Testis (tissue), 2 donors: Measurements from ENCODE around the gene PHYKPL.

ENCODE experiments used
- POLR2A ChIP-seq: fragments of 450-650 bp; IDR thresholded peaks from one replicate; pipeline ENCODE4 v1.6.1; 2017; ENCODE audit warnings: antibody characterized with exemption, mild to moderate bottlenecking, moderate library complexity
- TF ChIP-seq, protein P1 (sequence below), 3 experiments: fragments of 450-650 bp in 2 of 3; fragments of 200-600 bp in 1 of 3; sonication (generic) in 1 of 3; IDR thresholded peaks; one replicate each; pipeline ENCODE4 v1.5.1; 2016 to 2019; ENCODE audit warnings: antibody characterized with exemption in 3 of 3, mild to moderate bottlenecking in 2 of 3, moderate library complexity in 1 of 3

DNA sequence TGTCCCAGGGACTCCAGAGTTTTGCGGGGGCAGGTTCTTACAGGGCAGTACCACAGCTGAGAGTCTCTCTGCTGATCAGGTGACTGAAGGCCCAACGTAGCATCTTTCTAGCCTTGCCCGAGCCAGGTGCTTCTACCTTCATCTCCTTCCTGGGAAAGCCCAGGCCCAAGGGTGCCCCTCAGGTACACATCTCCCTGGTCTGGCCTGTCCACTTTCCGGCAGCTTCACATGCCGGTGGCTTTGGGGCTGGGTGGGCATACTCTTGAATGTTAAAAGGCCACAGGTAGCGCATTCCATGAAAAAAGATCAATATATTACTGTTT is 5.7 kb upstream of the PHYKPL start:
- TF ChIP-seq, protein P1, sequence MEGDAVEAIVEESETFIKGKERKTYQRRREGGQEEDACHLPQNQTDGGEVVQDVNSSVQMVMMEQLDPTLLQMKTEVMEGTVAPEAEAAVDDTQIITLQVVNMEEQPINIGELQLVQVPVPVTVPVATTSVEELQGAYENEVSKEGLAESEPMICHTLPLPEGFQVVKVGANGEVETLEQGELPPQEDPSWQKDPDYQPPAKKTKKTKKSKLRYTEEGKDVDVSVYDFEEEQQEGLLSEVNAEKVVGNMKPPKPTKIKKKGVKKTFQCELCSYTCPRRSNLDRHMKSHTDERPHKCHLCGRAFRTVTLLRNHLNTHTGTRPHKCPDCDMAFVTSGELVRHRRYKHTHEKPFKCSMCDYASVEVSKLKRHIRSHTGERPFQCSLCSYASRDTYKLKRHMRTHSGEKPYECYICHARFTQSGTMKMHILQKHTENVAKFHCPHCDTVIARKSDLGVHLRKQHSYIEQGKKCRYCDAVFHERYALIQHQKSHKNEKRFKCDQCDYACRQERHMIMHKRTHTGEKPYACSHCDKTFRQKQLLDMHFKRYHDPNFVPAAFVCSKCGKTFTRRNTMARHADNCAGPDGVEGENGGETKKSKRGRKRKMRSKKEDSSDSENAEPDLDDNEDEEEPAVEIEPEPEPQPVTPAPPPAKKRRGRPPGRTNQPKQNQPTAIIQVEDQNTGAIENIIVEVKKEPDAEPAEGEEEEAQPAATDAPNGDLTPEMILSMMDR (IDR thresholded peaks at IDR 0.05), result no peak
- TF ChIP-seq POLR2A, result no peak
